Gastroesophageal sphincter (tissue), 3 donors: Measurements from ENCODE around the gene GGNBP2.

Experiments used
- POLR2AphosphoS5 ChIP-seq: sonication (generic); formaldehyde crosslinking; IDR thresholded peaks from one replicate; pipeline ENCODE4 v1.6.1; 2017; ENCODE audit warnings: antibody characterized with exemption
- TF ChIP-seq, protein P1 (sequence below), 4 experiments: fragments of 200-600 bp in 2 of 4; fragments of 450-650 bp in 2 of 4; sonication (generic) in 1 of 4; IDR thresholded peaks; one replicate each; pipeline ENCODE4 v1.5.1; 2017 to 2019; ENCODE audit warnings: antibody characterized with exemption in 4 of 4, mild to moderate bottlenecking in 2 of 4, moderate library complexity in 2 of 4

DNA sequence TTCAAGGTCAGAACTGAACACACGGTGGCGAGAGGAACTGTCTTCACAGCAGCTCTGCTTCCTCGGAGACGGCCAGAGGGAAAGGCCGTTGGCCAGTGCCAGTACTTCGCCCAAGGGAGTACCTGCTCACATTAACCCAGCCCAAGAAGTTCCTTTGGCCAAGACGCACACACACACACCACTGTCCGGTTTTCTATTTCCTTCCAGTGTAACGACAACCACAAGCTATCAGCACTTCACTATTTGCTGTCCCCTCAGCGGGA lies 744 bp upstream of the GGNBP2 start:
- TF ChIP-seq, protein P1, sequence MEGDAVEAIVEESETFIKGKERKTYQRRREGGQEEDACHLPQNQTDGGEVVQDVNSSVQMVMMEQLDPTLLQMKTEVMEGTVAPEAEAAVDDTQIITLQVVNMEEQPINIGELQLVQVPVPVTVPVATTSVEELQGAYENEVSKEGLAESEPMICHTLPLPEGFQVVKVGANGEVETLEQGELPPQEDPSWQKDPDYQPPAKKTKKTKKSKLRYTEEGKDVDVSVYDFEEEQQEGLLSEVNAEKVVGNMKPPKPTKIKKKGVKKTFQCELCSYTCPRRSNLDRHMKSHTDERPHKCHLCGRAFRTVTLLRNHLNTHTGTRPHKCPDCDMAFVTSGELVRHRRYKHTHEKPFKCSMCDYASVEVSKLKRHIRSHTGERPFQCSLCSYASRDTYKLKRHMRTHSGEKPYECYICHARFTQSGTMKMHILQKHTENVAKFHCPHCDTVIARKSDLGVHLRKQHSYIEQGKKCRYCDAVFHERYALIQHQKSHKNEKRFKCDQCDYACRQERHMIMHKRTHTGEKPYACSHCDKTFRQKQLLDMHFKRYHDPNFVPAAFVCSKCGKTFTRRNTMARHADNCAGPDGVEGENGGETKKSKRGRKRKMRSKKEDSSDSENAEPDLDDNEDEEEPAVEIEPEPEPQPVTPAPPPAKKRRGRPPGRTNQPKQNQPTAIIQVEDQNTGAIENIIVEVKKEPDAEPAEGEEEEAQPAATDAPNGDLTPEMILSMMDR (IDR thresholded peaks at IDR 0.05), result peak in 2 of 4 experiments; percentile 21 to 37
- no peak for TF ChIP-seq POLR2AphosphoS5
